ENCODE measurements around the gene REXO1. TPM values are rescaled to one million over a fixed set of nuclear protein-coding genes. Genes with fewer than 3 reads are reported as not detected.

The REXO1 gene
- total and polyA plus RNA-seq, 2 donors = 3.8 to 28.7 TPM

- Histone ChIP-seq H3K9me3 (ENCODE audit: control insufficient read depth in 2 of 2, insufficient read depth in 1 of 2, low read length in 1 of 2) (peaks cover 0 to 10% of the 10 kb centered on the region in 2 donors), H3K27ac (ENCODE audit: low read depth in 1 of 2, low read length in 1 of 2) (no peak overlapping the region), H3K4me1 (ENCODE audit: control insufficient read depth in 2 of 2, insufficient read depth in 2 of 2, low read length in 2 of 2) (peaks cover 16 to 26% of the 10 kb centered on the region in 2 donors), H3K4me3 (ENCODE audit: low read length in 2 of 2) (no peak overlapping the region), H3K36me3 (ENCODE audit: control insufficient read depth in 2 of 2, insufficient read depth in 2 of 2, low read length in 1 of 2) (peaks cover 30 to 34% of the 10 kb centered on the region in 2 donors), H3K27me3 (ENCODE audit: control insufficient read depth in 2 of 2, insufficient read depth in 1 of 2, low read length in 1 of 2) (no peaks in the 10 kb centered on the region)
- WGBS = 97% methylated on average over 13 of the region's 13 CpGs
- no peak for DNase-seq (ENCODE audit: low read depth in 6 of 9, low spot score in 9 of 9)
Measured at GRCh38 chr19:1871630-1872029, 23.3 kb upstream of the REXO1 start.

- Histone ChIP-seq H3K9me3 (ENCODE audit: control insufficient read depth in 2 of 2, insufficient read depth in 1 of 2, low read length in 1 of 2) (peaks cover 0 to 5% of the 10 kb centered on the region in 2 donors), H3K27ac (ENCODE audit: low read depth in 1 of 2, low read length in 1 of 2) (no peak overlapping the region), H3K4me1 (ENCODE audit: control insufficient read depth in 2 of 2, insufficient read depth in 2 of 2, low read length in 2 of 2) (peaks cover 12 to 21% of the 10 kb centered on the region in 2 donors), H3K4me3 (ENCODE audit: low read length in 2 of 2) (no peak overlapping the region), H3K27me3 (ENCODE audit: control insufficient read depth in 2 of 2, insufficient read depth in 1 of 2, low read length in 1 of 2) (no peaks in the 10 kb centered on the region), H3K36me3 (ENCODE audit: control insufficient read depth in 2 of 2, insufficient read depth in 2 of 2, low read length in 1 of 2) (peaks cover 30 to 34% of the 10 kb centered on the region in 2 donors)
- DNase-seq (ENCODE audit: low read depth in 6 of 9, low spot score in 9 of 9) = no peak
- 97% methylated on average over 15 of the region's 15 CpGs for WGBS
Measured at GRCh38 chr19:1871140-1871597, 22.9 kb upstream of the REXO1 start.

- H3K9me3 ChIP-seq (ENCODE audit: control insufficient read depth in 2 of 2, insufficient read depth in 1 of 2, low read length in 1 of 2) = no peaks in the 10 kb centered on the region
- no peak for DNase-seq (ENCODE audit: low read depth in 6 of 9, low spot score in 9 of 9)
- H3K27ac ChIP-seq (ENCODE audit: low read depth in 1 of 2, low read length in 1 of 2) = no peak overlapping the region
- H3K4me3 ChIP-seq (ENCODE audit: low read length in 2 of 2) = no peak overlapping the region
- H3K27me3 ChIP-seq (ENCODE audit: control insufficient read depth in 2 of 2, insufficient read depth in 1 of 2, low read length in 1 of 2) = no peaks in the 10 kb centered on the region
- peaks cover 16 to 26% of the 10 kb centered on the region in 2 donors for H3K4me1 ChIP-seq (ENCODE audit: control insufficient read depth in 2 of 2, insufficient read depth in 2 of 2, low read length in 2 of 2)
- H3K36me3 ChIP-seq (ENCODE audit: control insufficient read depth in 2 of 2, insufficient read depth in 2 of 2, low read length in 1 of 2) = peaks cover 30 to 34% of the 10 kb centered on the region in 2 donors
- 95% methylated on average over 7 of the region's 7 CpGs for WGBS
Measured at GRCh38 chr19:1868971-1869370, 20.7 kb upstream of the REXO1 start.

DNA sequence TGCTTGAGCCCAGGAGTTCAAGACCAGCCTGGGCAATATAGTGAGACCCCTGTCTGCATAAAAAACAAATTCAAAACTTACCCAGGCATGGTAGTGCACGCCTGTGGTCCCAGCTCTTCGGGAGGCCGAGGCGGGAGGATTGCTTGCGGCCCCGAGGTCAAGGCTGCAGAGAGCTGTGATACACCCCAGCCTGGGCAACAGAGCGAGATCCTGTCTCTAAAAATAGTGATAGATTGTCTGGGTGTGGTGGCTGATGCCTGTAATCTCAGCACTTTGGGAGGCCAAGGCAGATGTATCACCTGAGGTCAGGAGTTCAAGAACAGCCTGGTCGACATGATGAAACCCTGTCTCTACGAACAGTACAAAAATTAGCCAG is 19.1 kb upstream of the REXO1 start:
- 99% methylated on average over 9 of the region's 9 CpGs for WGBS
- Histone ChIP-seq H3K27ac (ENCODE audit: low read depth in 1 of 2, low read length in 1 of 2) (no peak overlapping the region), H3K36me3 (ENCODE audit: control insufficient read depth in 2 of 2, insufficient read depth in 2 of 2, low read length in 1 of 2) (peaks cover 15 to 22% of the 10 kb centered on the region in 2 donors), H3K4me3 (ENCODE audit: low read length in 2 of 2) (no peak overlapping the region), H3K4me1 (ENCODE audit: control insufficient read depth in 2 of 2, insufficient read depth in 2 of 2, low read length in 2 of 2) (peaks cover 8 to 14% of the 10 kb centered on the region in 2 donors), H3K27me3 (ENCODE audit: control insufficient read depth in 2 of 2, insufficient read depth in 1 of 2, low read length in 1 of 2) (peaks cover 0 to 3% of the 10 kb centered on the region in 2 donors), H3K9me3 (ENCODE audit: control insufficient read depth in 2 of 2, insufficient read depth in 1 of 2, low read length in 1 of 2) (no peaks in the 10 kb centered on the region)
- no peak for DNase-seq (ENCODE audit: low read depth in 6 of 9, low spot score in 9 of 9)

DNA sequence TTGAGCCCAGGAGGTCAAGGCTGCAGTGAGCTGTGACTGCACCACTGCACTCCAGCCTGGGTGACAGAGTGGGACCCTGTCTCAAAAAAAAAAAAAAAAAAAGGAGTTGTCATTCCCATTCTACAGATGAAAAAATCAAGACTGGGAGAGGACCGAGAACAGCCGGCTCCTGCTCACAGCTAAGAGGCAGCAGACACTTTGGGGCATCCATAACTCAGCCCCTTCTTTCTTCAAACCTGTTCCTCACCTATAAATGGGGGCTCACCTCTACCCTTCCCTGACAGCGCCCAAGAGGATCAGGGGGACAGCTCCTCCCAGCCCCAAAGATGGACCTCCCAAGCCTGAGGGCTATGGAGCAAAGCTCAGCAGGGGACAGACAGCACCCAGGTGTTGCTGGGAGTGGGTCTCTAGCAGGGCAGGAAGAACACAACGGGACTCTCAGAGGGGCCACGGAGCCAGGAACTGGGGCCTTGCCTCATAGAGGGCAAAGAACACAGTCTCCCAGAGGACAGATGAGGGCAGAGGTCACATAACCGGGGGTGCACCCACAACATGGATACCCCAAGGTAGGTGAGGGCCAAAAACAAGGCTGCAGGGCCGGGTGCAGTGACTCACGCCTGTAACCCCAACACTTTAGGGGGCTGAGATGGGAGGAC is 18.5 kb upstream of the REXO1 start:
- no peak for DNase-seq (ENCODE audit: low read depth in 6 of 9, low spot score in 9 of 9)
- Histone ChIP-seq H3K27ac (ENCODE audit: low read depth in 1 of 2, low read length in 1 of 2) (peak overlapping the region in 1 of 2 donors; percentile 31), H3K36me3 (ENCODE audit: control insufficient read depth in 2 of 2, insufficient read depth in 2 of 2, low read length in 1 of 2) (peaks cover 14 to 20% of the 10 kb centered on the region in 2 donors), H3K27me3 (ENCODE audit: control insufficient read depth in 2 of 2, insufficient read depth in 1 of 2, low read length in 1 of 2) (peaks cover 0 to 8% of the 10 kb centered on the region in 2 donors), H3K9me3 (ENCODE audit: control insufficient read depth in 2 of 2, insufficient read depth in 1 of 2, low read length in 1 of 2) (peaks cover 0 to 3% of the 10 kb centered on the region in 2 donors), H3K4me3 (ENCODE audit: low read length in 2 of 2) (no peak overlapping the region), H3K4me1 (ENCODE audit: control insufficient read depth in 2 of 2, insufficient read depth in 2 of 2, low read length in 2 of 2) (peaks cover 13 to 19% of the 10 kb centered on the region in 2 donors)
- WGBS = 97% methylated on average over 8 of the region's 8 CpGs

DNA sequence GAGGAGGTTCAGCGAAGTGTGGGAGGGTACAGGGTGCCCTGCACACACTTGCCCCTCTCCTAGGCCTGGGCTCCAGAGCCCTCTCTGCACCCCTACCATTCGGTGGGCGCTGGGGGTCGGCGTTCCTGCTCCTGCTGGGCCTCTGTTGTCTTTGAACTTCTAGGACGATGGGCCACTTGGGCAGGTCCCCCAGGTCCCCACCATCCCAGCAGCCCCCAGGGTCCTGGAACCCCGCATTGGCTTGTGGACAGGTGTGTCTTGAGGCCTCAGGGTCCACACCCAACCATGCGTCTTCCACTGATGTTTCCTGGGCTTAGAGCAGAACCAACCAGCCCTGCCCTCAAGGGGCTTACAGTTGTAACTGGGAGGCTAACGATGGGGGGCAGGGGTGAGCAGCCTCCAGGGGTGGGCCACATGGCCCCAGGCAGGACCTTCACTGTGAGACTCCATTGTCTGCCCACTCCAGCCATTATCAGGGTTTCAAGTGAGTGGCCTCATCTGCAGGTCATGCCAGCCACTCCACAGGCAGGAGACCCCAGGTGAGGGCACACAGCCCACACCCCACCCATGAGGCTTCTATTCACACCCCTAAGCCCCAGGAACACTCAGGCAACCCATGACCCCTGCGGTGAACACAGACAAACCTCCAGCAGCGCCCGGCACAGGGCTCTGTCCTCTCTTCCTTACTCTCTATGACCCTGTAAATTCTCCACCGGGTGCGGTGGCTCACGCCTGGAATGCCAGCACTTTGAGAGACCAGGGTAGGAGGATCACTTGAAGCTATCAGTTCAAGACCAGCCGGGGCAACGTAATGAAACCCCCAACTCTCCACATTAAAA is 17.1 kb upstream of the REXO1 start:
- Histone ChIP-seq H3K27me3 (ENCODE audit: control insufficient read depth in 2 of 2, insufficient read depth in 1 of 2, low read length in 1 of 2) (peaks cover 0 to 20% of the 10 kb centered on the region in 2 donors), H3K4me3 (ENCODE audit: low read length in 2 of 2) (peak overlapping the region in 1 of 2 donors; percentile 80), H3K9me3 (ENCODE audit: control insufficient read depth in 2 of 2, insufficient read depth in 1 of 2, low read length in 1 of 2) (peaks cover 0 to 3% of the 10 kb centered on the region in 2 donors), H3K27ac (ENCODE audit: low read depth in 1 of 2, low read length in 1 of 2) (peak overlapping the region in 1 of 2 donors; percentile 80), H3K36me3 (ENCODE audit: control insufficient read depth in 2 of 2, insufficient read depth in 2 of 2, low read length in 1 of 2) (peaks cover 3 to 6% of the 10 kb centered on the region in 2 donors), H3K4me1 (ENCODE audit: control insufficient read depth in 2 of 2, insufficient read depth in 2 of 2, low read length in 2 of 2) (peaks cover 15 to 33% of the 10 kb centered on the region in 2 donors)
- no peak for DNase-seq (ENCODE audit: low read depth in 6 of 9, low spot score in 9 of 9)
- WGBS = 96% methylated on average over 17 of the region's 17 CpGs

GRCh38 chr19:1864480-1865171 is 16.3 kb upstream of the REXO1 start:
- H3K9me3 ChIP-seq (ENCODE audit: control insufficient read depth in 2 of 2, insufficient read depth in 1 of 2, low read length in 1 of 2) = peaks cover 0 to 3% of the 10 kb centered on the region in 2 donors
- H3K27me3 ChIP-seq (ENCODE audit: control insufficient read depth in 2 of 2, insufficient read depth in 1 of 2, low read length in 1 of 2) = peaks cover 0 to 20% of the 10 kb centered on the region in 2 donors
- DNase-seq (ENCODE audit: low read depth in 6 of 9, low spot score in 9 of 9) = no peak
- peak overlapping the region; percentile 67 to 80 for H3K4me3 ChIP-seq (ENCODE audit: low read length in 2 of 2)
- peaks cover 0 to 5% of the 10 kb centered on the region in 2 donors for H3K36me3 ChIP-seq (ENCODE audit: control insufficient read depth in 2 of 2, insufficient read depth in 2 of 2, low read length in 1 of 2)
- peaks cover 15 to 41% of the 10 kb centered on the region in 2 donors for H3K4me1 ChIP-seq (ENCODE audit: control insufficient read depth in 2 of 2, insufficient read depth in 2 of 2, low read length in 2 of 2)
- WGBS = 7% methylated on average over 52 of the region's 52 CpGs
- peak overlapping the region; percentile 69 to 80 for H3K27ac ChIP-seq (ENCODE audit: low read depth in 1 of 2, low read length in 1 of 2)

GRCh38 chr19:1863638-1864479 is 15.6 kb upstream of the REXO1 start:
- H3K36me3 ChIP-seq (ENCODE audit: control insufficient read depth in 2 of 2, insufficient read depth in 2 of 2, low read length in 1 of 2) = peaks cover 0 to 5% of the 10 kb centered on the region in 2 donors
- DNase-seq (ENCODE audit: low read depth in 6 of 9, low spot score in 9 of 9) = peak in 6 of 9 donors; percentile 81 to 94 (median 87)

More at GRCh38 chr19:1863638-1864479, 15.6 kb upstream of the REXO1 start:
- Histone ChIP-seq H3K9me3 (ENCODE audit: control insufficient read depth in 2 of 2, insufficient read depth in 1 of 2, low read length in 1 of 2) (peaks cover 0 to 3% of the 10 kb centered on the region in 2 donors), H3K27me3 (ENCODE audit: control insufficient read depth in 2 of 2, insufficient read depth in 1 of 2, low read length in 1 of 2) (peaks cover 0 to 20% of the 10 kb centered on the region in 2 donors), H3K4me1 (ENCODE audit: control insufficient read depth in 2 of 2, insufficient read depth in 2 of 2, low read length in 2 of 2) (peaks cover 19 to 49% of the 10 kb centered on the region in 2 donors), H3K27ac (ENCODE audit: low read depth in 1 of 2, low read length in 1 of 2) (peak overlapping the region; percentile 69 to 80), H3K4me3 (ENCODE audit: low read length in 2 of 2) (peak overlapping the region; percentile 67 to 80)
- under 1% methylated on average over 110 of the region's 115 CpGs for WGBS

All from thymus (tissue), 11 donors.